Stomach (tissue), 9 donors: ENCODE results near the gene ATP1B1. TPM values are rescaled to one million over a fixed set of nuclear protein-coding genes. Genes with fewer than 3 reads are reported as not detected.

Experiments used
- DNase-seq, 2 donors: peaks; one replicate each; pipeline versions ENCODE4 v3.0.0 to v3.0.0-alpha.2; 2013 to 2019
- H3K27ac ChIP-seq, 5 donors: fragments of 200-600 bp in 4 of 5; sonication (generic) in 4 of 5; one replicate each; pipeline ENCODE4 v1.5.1; 2013 to 2019; ENCODE audit warnings: mild to moderate bottlenecking in 1 of 5, moderate library complexity in 1 of 5
- H3K27me3 ChIP-seq, 3 donors: fragments of 200-600 bp; sonication (generic); one replicate each; pipeline ENCODE4 v1.5.1; 2017 to 2019; ENCODE audit warnings: mixed run types in 1 of 3
- H3K36me3 ChIP-seq, 4 donors: fragments of 200-600 bp; sonication (generic); 1 replicate in 3 of 4; 2 replicates in 1 of 4; pipeline ENCODE4 v1.5.1; 2016 to 2019
- H3K4me1 ChIP-seq, 4 donors: fragments of 200-600 bp; sonication (generic); one replicate each; pipeline ENCODE4 v1.5.1; 2016 to 2019
- H3K4me3 ChIP-seq, 4 donors: fragments of 200-600 bp; sonication (generic) in 3 of 4; one replicate each; pipeline ENCODE4 v1.5.1; 2016 to 2019; ENCODE audit warnings: mild to moderate bottlenecking in 1 of 4
- H3K9me3 ChIP-seq, 4 donors: fragments of 200-600 bp; sonication (generic); one replicate each; pipeline ENCODE4 v1.5.1; 2016 to 2019
- CTCF ChIP-seq, 7 experiments: fragments of 450-650 bp in 4 of 7; fragments of 200-600 bp in 3 of 7; sonication (generic) in 3 of 7; IDR thresholded peaks; one replicate each; pipeline ENCODE4 v1.5.1; 2016 to 2019; ENCODE audit warnings: antibody characterized with exemption in 7 of 7, control low read depth in 2 of 7, mild to moderate bottlenecking in 1 of 7
- EP300 ChIP-seq: sonication (generic); formaldehyde crosslinking; IDR thresholded peaks from one replicate; pipeline ENCODE4 v1.6.1; 2017; ENCODE audit warnings: antibody characterized with exemption
- POLR2A ChIP-seq, 4 donors: fragments of 450-650 bp; IDR thresholded peaks; one replicate each; pipeline ENCODE4 v1.6.1; 2016; ENCODE audit warnings: antibody characterized with exemption in 4 of 4, control low read depth in 2 of 4, mild to moderate bottlenecking in 1 of 4, moderate library complexity in 1 of 4
- POLR2AphosphoS5 ChIP-seq, 3 donors: sonication (generic); formaldehyde crosslinking; IDR thresholded peaks; one replicate each; pipeline ENCODE4 v1.6.1; 2016; ENCODE audit warnings: antibody characterized with exemption in 3 of 3
- WGBS, 5 donors: extraction: QIAGEN DNeasy Blood & Tissue Kit in 3 of 5; methylation state at CpG; one replicate each; pipeline versions ENCODE4 v1.1.5 to v1.1.7; 2013 to 2018; 5-methylcytosine and 5-hydroxymethylcytosine counted together
- intact Hi-C: fragments of 100-400 bp; cut with DNase I; formaldehyde crosslinking; loops from one replicate; pipeline ENCODE4 v1.15.1; 2023; ENCODE audit warnings: low total_unique reads
- polyA plus RNA-seq, 3 donors: library from polyadenylated mRNA; stranded (reverse); fragments of 200-250 nt; gene quantifications; one replicate each; pipeline ENCODE4 v1.2.3, GENCODE V29; 2013
- total RNA-seq, 5 donors: library from RNA; depleted of rRNA; stranded (reverse); fragments of >200 nt; gene quantifications; one replicate each; pipeline versions ENCODE4 v1.1.0 to v1.2.3, GENCODE V29; 2014 to 2016
- donor health status: healthy with polysubstance abuse.
- donor health status: Bipolar disorder and iron deficiency.
- donor health status: healthy.

ATP1B1 gene
- total and polyA plus RNA-seq, 8 donors: 59.9 to 507 (median 146) TPM

GRCh38 chr1:169115891-169116585 is 9.5 kb downstream of the ATP1B1 start:
- intact Hi-C loops: no loop called here
- DNase-seq: peak; percentile 86 to 91
- no peaks in the 10 kb centered on the region for H3K9me3 ChIP-seq
- peaks cover 69 to 100% (median 90%) of the 10 kb centered on the region in 4 donors for H3K4me1 ChIP-seq
- H3K36me3 ChIP-seq: peaks cover 36 to 75% (median 51%) of the 10 kb centered on the region in 4 donors
- no peaks in the 10 kb centered on the region for H3K27me3 ChIP-seq
- TF ChIP-seq POLR2AphosphoS5 (IDR thresholded peaks at IDR 0.05): peak; percentile 6 to 84 (median 66)
- no peak for TF ChIP-seq EP300
- peak overlapping the region in 3 of 4 donors; percentile 5 to 32 (median 16) for H3K4me3 ChIP-seq
- peak overlapping the region; percentile 68 to 98 (median 94) for H3K27ac ChIP-seq
- WGBS, 5 donors: 28 to 56% (median 33%) methylated on average over 14 of the region's 14 CpGs

GRCh38 chr1:169117014-169117413 is 10.5 kb downstream of the ATP1B1 start:
- intact Hi-C loops: no loop called here
- Histone ChIP-seq H3K4me1 (peaks cover 62 to 100% (median 85%) of the 10 kb centered on the region in 4 donors), H3K4me3 (no peak overlapping the region), H3K27ac (peak overlapping the region in 4 of 5 donors; percentile 94 to 98 (median 95)), H3K36me3 (peaks cover 33 to 78% (median 51%) of the 10 kb centered on the region in 4 donors), H3K9me3 (no peaks in the 10 kb centered on the region), H3K27me3 (no peaks in the 10 kb centered on the region)
- 36 to 77% (median 60%) methylated on average over 2 of the region's 2 CpGs for WGBS, 5 donors
- no peak for DNase-seq
- TF ChIP-seq POLR2A (IDR thresholded peaks at IDR 0.05) (no peak), POLR2AphosphoS5 (IDR thresholded peaks at IDR 0.05) (no peak), CTCF (IDR thresholded peaks at IDR 0.05) (no peak), EP300 (no peak)

- H3K4me1 ChIP-seq: peaks cover 59 to 100% (median 80%) of the 10 kb centered on the region in 4 donors
- TF ChIP-seq POLR2AphosphoS5 (IDR thresholded peaks at IDR 0.05) (peak in 1 of 3 donors; percentile 50), POLR2A (IDR thresholded peaks at IDR 0.05) (no peak), CTCF (IDR thresholded peaks at IDR 0.05) (no peak), EP300 (no peak)
- no peaks in the 10 kb centered on the region for H3K9me3 ChIP-seq
- H3K36me3 ChIP-seq: peaks cover 34 to 77% (median 47%) of the 10 kb centered on the region in 4 donors
- WGBS, 5 donors: 35 to 59% (median 48%) methylated on average over 1 of the region's 1 CpG
- H3K4me3 ChIP-seq: no peak overlapping the region
- H3K27me3 ChIP-seq: no peaks in the 10 kb centered on the region
- no peak for DNase-seq
- intact Hi-C loops: no loop called here
- peak overlapping the region; percentile 28 to 98 (median 94) for H3K27ac ChIP-seq
Measured at GRCh38 chr1:169117599-169117998, 11.1 kb downstream of the ATP1B1 start.

- Histone ChIP-seq H3K36me3 (peaks cover 31 to 76% (median 43%) of the 10 kb centered on the region in 4 donors), H3K4me3 (no peak overlapping the region), H3K4me1 (peaks cover 52 to 99% (median 76%) of the 10 kb centered on the region in 4 donors), H3K9me3 (no peaks in the 10 kb centered on the region), H3K27ac (peak overlapping the region in 4 of 5 donors; percentile 94 to 98 (median 95)), H3K27me3 (no peaks in the 10 kb centered on the region)
- intact Hi-C loops: no loop called here
- no peak for TF ChIP-seq POLR2A (IDR thresholded peaks at IDR 0.05)
- TF ChIP-seq POLR2AphosphoS5 (IDR thresholded peaks at IDR 0.05): no peak
- TF ChIP-seq EP300: no peak
- TF ChIP-seq CTCF (IDR thresholded peaks at IDR 0.05): no peak
- no peak for DNase-seq
- WGBS, 5 donors: 41 to 65% (median 46%) methylated on average over 4 of the region's 4 CpGs
Measured at GRCh38 chr1:169118227-169118626, 11.7 kb downstream of the ATP1B1 start.

- no peaks in the 10 kb centered on the region for H3K9me3 ChIP-seq
- H3K27me3 ChIP-seq: no peaks in the 10 kb centered on the region
- peak overlapping the region; percentile 32 to 98 (median 94) for H3K27ac ChIP-seq
- WGBS, 5 donors: 36 to 63% (median 45%) methylated on average over 5 of the region's 5 CpGs
- H3K36me3 ChIP-seq: peaks cover 21 to 78% (median 37%) of the 10 kb centered on the region in 4 donors
- TF ChIP-seq POLR2AphosphoS5 (IDR thresholded peaks at IDR 0.05) (peak in 1 of 3 donors; percentile 54), CTCF (IDR thresholded peaks at IDR 0.05) (no peak)
- H3K4me3 ChIP-seq: no peak overlapping the region
- no peak for DNase-seq
- intact Hi-C loops: no loop called here
- peaks cover 46 to 99% (median 74%) of the 10 kb centered on the region in 4 donors for H3K4me1 ChIP-seq
Measured at GRCh38 chr1:169119405-169119804, 12.9 kb downstream of the ATP1B1 start.
